ENCODE measurements around the gene SRSF4. TPM values are rescaled to one million over a fixed set of nuclear protein-coding genes. Genes with fewer than 3 reads are reported as not detected.

The SRSF4 gene
- total RNA-seq, 1 experiment from 2014 or later = 44.1 TPM

- DNase-seq = no peak
- ChIA-PET POLR2A (no interaction called here), CTCF (no interaction called here)
- Histone ChIP-seq H3K27me3 (replicated peaks; ENCODE audit: control insufficient read depth, insufficient read depth, low read length) (no peaks in the 10 kb centered on the region), H3K4me3 (ENCODE audit: low read depth, low read length) (no peak overlapping the region), H3K36me3 (ENCODE audit: control insufficient read depth, insufficient read depth, low read length) (no peaks in the 10 kb centered on the region), H3K4me1 (no peaks in the 10 kb centered on the region), H3K9me3 (no peaks in the 10 kb centered on the region)
- no peak overlapping the region for H3K4me3 Mint-ChIP-seq (ENCODE audit: unreplicated experiment)
- no peak overlapping the region for H3K27ac Mint-ChIP-seq (ENCODE audit: unreplicated experiment)
- H3K4me1 Mint-ChIP-seq (ENCODE audit: low read depth, unreplicated experiment) = no peaks in the 10 kb centered on the region
- peaks cover 7% of the 10 kb centered on the region for H3K36me3 Mint-ChIP-seq (ENCODE audit: insufficient read depth, unreplicated experiment)
- TF ChIP-seq, protein P1, sequence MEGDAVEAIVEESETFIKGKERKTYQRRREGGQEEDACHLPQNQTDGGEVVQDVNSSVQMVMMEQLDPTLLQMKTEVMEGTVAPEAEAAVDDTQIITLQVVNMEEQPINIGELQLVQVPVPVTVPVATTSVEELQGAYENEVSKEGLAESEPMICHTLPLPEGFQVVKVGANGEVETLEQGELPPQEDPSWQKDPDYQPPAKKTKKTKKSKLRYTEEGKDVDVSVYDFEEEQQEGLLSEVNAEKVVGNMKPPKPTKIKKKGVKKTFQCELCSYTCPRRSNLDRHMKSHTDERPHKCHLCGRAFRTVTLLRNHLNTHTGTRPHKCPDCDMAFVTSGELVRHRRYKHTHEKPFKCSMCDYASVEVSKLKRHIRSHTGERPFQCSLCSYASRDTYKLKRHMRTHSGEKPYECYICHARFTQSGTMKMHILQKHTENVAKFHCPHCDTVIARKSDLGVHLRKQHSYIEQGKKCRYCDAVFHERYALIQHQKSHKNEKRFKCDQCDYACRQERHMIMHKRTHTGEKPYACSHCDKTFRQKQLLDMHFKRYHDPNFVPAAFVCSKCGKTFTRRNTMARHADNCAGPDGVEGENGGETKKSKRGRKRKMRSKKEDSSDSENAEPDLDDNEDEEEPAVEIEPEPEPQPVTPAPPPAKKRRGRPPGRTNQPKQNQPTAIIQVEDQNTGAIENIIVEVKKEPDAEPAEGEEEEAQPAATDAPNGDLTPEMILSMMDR (IDR thresholded peaks at IDR 0.05; ENCODE audit: insufficient read depth in 1 of 2, low read depth in 1 of 2, low read length in 1 of 2, severe bottlenecking in 1 of 2, unreplicated experiment in 1 of 2) = no peak
- intact Hi-C loops (cut with micrococcal nuclease; ENCODE audit: unreplicated experiment) = no loop called here
- no TSS peak for BruUV-seq (replicated peaks)
- H3K27me3 Mint-ChIP-seq (ENCODE audit: insufficient read depth, unreplicated experiment) = no peaks in the 10 kb centered on the region
- no peaks in the 10 kb centered on the region for H3K9me3 Mint-ChIP-seq (ENCODE audit: unreplicated experiment)
Observed at GRCh38 chr1:29221296-29221695, 39.6 kb upstream of the SRSF4 start.

DNA sequence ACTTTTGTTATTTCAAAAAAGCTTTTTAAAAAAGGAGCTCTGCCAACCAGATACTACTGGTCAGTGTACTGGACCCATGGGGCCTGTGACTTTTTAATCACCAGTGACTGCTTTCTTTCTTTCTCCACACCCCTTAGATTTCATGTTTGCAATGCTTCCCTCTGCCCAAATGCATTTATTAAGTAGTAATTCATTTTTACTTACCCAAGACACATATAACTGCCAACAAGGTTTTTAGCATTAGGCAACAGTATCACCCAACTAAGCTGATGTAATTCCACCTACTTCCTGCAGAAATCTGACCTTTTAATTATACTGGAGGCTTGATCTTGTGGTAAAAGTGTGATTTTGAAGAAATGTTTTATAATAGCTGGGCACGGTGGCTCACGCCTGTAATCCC, 36.5 kb upstream of the SRSF4 start:
- TF ChIP-seq, protein P1 (IDR thresholded peaks at IDR 0.05; ENCODE audit: insufficient read depth in 1 of 2, low read depth in 1 of 2, low read length in 1 of 2, severe bottlenecking in 1 of 2, unreplicated experiment in 1 of 2) = no peak
- Mint-ChIP-seq H3K27ac (ENCODE audit: unreplicated experiment) (no peak overlapping the region), H3K4me1 (ENCODE audit: low read depth, unreplicated experiment) (no peaks in the 10 kb centered on the region), H3K36me3 (ENCODE audit: insufficient read depth, unreplicated experiment) (peaks cover 18% of the 10 kb centered on the region), H3K9me3 (ENCODE audit: unreplicated experiment) (no peaks in the 10 kb centered on the region), H3K4me3 (ENCODE audit: unreplicated experiment) (no peak overlapping the region), H3K27me3 (ENCODE audit: insufficient read depth, unreplicated experiment) (no peaks in the 10 kb centered on the region)
- CTCF ChIA-PET = no interaction called here
- intact Hi-C loops (cut with micrococcal nuclease; ENCODE audit: unreplicated experiment) = no loop called here
- no peak for DNase-seq
- Histone ChIP-seq H3K36me3 (ENCODE audit: control insufficient read depth, insufficient read depth, low read length) (no peaks in the 10 kb centered on the region), H3K4me3 (ENCODE audit: low read depth, low read length) (no peak overlapping the region), H3K4me1 (no peaks in the 10 kb centered on the region), H3K9me3 (no peaks in the 10 kb centered on the region), H3K27me3 (replicated peaks; ENCODE audit: control insufficient read depth, insufficient read depth, low read length) (no peaks in the 10 kb centered on the region)
- POLR2A ChIA-PET = no interaction called here
- BruUV-seq (replicated peaks) = no TSS peak

GRCh38 chr1:29217633-29218032, 35.9 kb upstream of the SRSF4 start:
- no peaks in the 10 kb centered on the region for H3K27me3 ChIP-seq (replicated peaks; ENCODE audit: control insufficient read depth, insufficient read depth, low read length)
- no peaks in the 10 kb centered on the region for H3K9me3 ChIP-seq
- Mint-ChIP-seq H3K4me1 (ENCODE audit: low read depth, unreplicated experiment) (no peaks in the 10 kb centered on the region), H3K9me3 (ENCODE audit: unreplicated experiment) (no peaks in the 10 kb centered on the region), H3K27ac (ENCODE audit: unreplicated experiment) (no peak overlapping the region), H3K36me3 (ENCODE audit: insufficient read depth, unreplicated experiment) (peaks cover 18% of the 10 kb centered on the region), H3K4me3 (ENCODE audit: unreplicated experiment) (no peak overlapping the region), H3K27me3 (ENCODE audit: insufficient read depth, unreplicated experiment) (no peaks in the 10 kb centered on the region)
- no peaks in the 10 kb centered on the region for H3K36me3 ChIP-seq (ENCODE audit: control insufficient read depth, insufficient read depth, low read length)
- POLR2A ChIA-PET = no interaction called here
- DNase-seq = no peak
- intact Hi-C loops (cut with micrococcal nuclease; ENCODE audit: unreplicated experiment) = no loop called here
- no TSS peak for BruUV-seq (replicated peaks)
- CTCF ChIA-PET = no interaction called here
- H3K4me1 ChIP-seq = no peaks in the 10 kb centered on the region
- TF ChIP-seq, protein P1 (IDR thresholded peaks at IDR 0.05; ENCODE audit: insufficient read depth in 1 of 2, low read depth in 1 of 2, low read length in 1 of 2, severe bottlenecking in 1 of 2, unreplicated experiment in 1 of 2) = no peak
- H3K4me3 ChIP-seq (ENCODE audit: low read depth, low read length) = no peak overlapping the region

All from Caco-2 (cell line).